Left renal cortex interstitium (tissue), 4 donors: ENCODE results near the gene ADAP1. TPM values are rescaled to one million over a fixed set of nuclear protein-coding genes. Genes with fewer than 3 reads are reported as not detected.
"Not testable (repeated sequence)": the region's sequence is repeated elsewhere in the genome, so short reads cannot be mapped to it uniquely, and the experiment has no call there.

Experiments used
- DNase-seq, 4 donors: peaks; one replicate each; pipeline ENCODE4 v3.0.0-alpha.2; 2013; ENCODE audit warnings: low read depth in 4 of 4, low spot score in 2 of 4, missing footprints in 1 of 4
- polyA plus RNA-seq, 4 donors: library from polyadenylated mRNA; unstranded; fragments of 120-200 nt; gene quantifications; one replicate each; pipeline ENCODE4 v1.2.1, GENCODE V29; 2013; ENCODE audit not compliant: insufficient read length in 4 of 4

Gene ADAP1
- polyA plus RNA-seq, 4 donors = 11.5 to 22.3 (median 18.5) TPM

- DNase-seq = no peak
Measured at GRCh38 chr7:885261-885892, 69.1 kb downstream of the ADAP1 start.

GRCh38 chr7:884191-885003, 70.1 kb downstream of the ADAP1 start:
- DNase-seq = no peak

GRCh38 chr7:883055-884021, 71.1 kb downstream of the ADAP1 start:
- no peak for DNase-seq

- no peak for DNase-seq
Measured at GRCh38 chr7:882336-883035, 72.0 kb downstream of the ADAP1 start.

- DNase-seq = no peak
Measured at GRCh38 chr7:881441-882234, 72.8 kb downstream of the ADAP1 start.

- no peak for DNase-seq
Measured at GRCh38 chr7:880450-880849, 74.0 kb downstream of the ADAP1 start.

GRCh38 chr7:879706-880105, 74.8 kb downstream of the ADAP1 start:
- DNase-seq = no peak

- DNase-seq = no peak
Measured at GRCh38 chr7:879093-879492, 75.4 kb downstream of the ADAP1 start.

- no peak for DNase-seq
Measured at GRCh38 chr7:877312-878232, 76.9 kb downstream of the ADAP1 start.

- no peak for DNase-seq
Measured at GRCh38 chr7:876972-877311, 77.5 kb downstream of the ADAP1 start.

- peak; percentile 73 to 87 (median 84) for DNase-seq
Measured at GRCh38 chr7:876077-876971, 78.2 kb downstream of the ADAP1 start, which contains the start of gene GET4. TSS of gene GET4 (plus strand) at chr7:876554. CDS start at chr7:876646, 92 bp downstream.

- DNase-seq = no peak
Measured at GRCh38 chr7:875476-876076, 78.9 kb downstream of the ADAP1 start.

GRCh38 chr7:875051-875450, 79.4 kb downstream of the ADAP1 start:
- no peak for DNase-seq

- no peak for DNase-seq
Measured at GRCh38 chr7:874031-874749, 80.3 kb downstream of the ADAP1 start.

GRCh38 chr7:873367-874002, 81.0 kb downstream of the ADAP1 start:
- DNase-seq = peak in 1 of 4 donors; percentile 54

GRCh38 chr7:872685-873084, 81.8 kb downstream of the ADAP1 start:
- DNase-seq = not testable (repeated sequence)
